Esophagus muscularis mucosa (tissue), 3 donors: ENCODE results near the gene PARP1.

Experiments
- POLR2AphosphoS5 ChIP-seq, 2 donors: sonication (generic); formaldehyde crosslinking; IDR thresholded peaks; one replicate each; pipeline ENCODE4 v1.6.1; 2017; ENCODE audit warnings: antibody characterized with exemption in 2 of 2
- TF ChIP-seq, protein P1 (sequence below), 3 experiments: fragments of 200-600 bp in 2 of 3; fragments of 450-650 bp in 1 of 3; sonication (generic) in 2 of 3; IDR thresholded peaks; one replicate each; pipeline ENCODE4 v1.5.1; 2017 to 2019; ENCODE audit warnings: antibody characterized with exemption in 3 of 3, mild to moderate bottlenecking in 2 of 3, moderate library complexity in 1 of 3

DNA sequence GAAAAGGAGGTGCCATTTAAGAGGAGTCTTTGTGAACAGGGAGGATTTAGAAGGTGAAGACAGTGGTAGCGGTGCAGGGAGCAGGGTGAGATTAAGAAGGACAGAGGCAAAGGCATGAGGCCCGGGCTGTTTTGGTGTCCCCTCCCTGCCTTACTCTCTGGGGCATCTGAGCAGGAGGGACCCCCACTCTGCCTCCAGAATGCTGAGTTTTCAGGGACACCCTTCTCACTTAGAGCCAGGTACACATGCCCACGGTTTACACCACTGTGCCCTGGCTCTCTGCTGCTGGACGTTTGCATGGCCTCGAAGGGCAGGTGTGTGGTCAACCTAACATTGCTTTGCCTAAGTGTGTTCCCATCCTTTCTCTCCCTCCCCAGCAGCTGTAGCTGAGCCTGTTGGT, 20.5 kb upstream of the PARP1 start:
- TF ChIP-seq, protein P1, sequence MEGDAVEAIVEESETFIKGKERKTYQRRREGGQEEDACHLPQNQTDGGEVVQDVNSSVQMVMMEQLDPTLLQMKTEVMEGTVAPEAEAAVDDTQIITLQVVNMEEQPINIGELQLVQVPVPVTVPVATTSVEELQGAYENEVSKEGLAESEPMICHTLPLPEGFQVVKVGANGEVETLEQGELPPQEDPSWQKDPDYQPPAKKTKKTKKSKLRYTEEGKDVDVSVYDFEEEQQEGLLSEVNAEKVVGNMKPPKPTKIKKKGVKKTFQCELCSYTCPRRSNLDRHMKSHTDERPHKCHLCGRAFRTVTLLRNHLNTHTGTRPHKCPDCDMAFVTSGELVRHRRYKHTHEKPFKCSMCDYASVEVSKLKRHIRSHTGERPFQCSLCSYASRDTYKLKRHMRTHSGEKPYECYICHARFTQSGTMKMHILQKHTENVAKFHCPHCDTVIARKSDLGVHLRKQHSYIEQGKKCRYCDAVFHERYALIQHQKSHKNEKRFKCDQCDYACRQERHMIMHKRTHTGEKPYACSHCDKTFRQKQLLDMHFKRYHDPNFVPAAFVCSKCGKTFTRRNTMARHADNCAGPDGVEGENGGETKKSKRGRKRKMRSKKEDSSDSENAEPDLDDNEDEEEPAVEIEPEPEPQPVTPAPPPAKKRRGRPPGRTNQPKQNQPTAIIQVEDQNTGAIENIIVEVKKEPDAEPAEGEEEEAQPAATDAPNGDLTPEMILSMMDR (IDR thresholded peaks at IDR 0.05), result no peak
- TF ChIP-seq POLR2AphosphoS5 (IDR thresholded peaks at IDR 0.05), result no peak
